DMS53 treated with DMSO at 0.1 percent for 48 hours (cell line): ENCODE results near the gene TMEM181.
"Not testable (repeated sequence)": the region's sequence is repeated elsewhere in the genome, so short reads cannot be mapped to it uniquely, and the experiment has no call there.

Source experiments
- DNase-seq: peaks from one replicate; lab custom pipeline; 2025; ENCODE audit not compliant: unreplicated experiment; lab: John Stamatoyannopoulos, UW

TMEM181 gene

GRCh38 chr6:158635427-158636073 lies 75.7 kb downstream of the TMEM181 start:
- DNase-seq = no peak

- no peak for DNase-seq
Measured at GRCh38 chr6:158636778-158637177, 76.9 kb downstream of the TMEM181 start.

- DNase-seq = no peak
Measured at GRCh38 chr6:158638324-158638854, 78.5 kb downstream of the TMEM181 start.

- no peak for DNase-seq
Measured at GRCh38 chr6:158639056-158639455, 79.2 kb downstream of the TMEM181 start.

- no peak for DNase-seq
Measured at GRCh38 chr6:158640519-158640918, 80.6 kb downstream of the TMEM181 start.

DNA sequence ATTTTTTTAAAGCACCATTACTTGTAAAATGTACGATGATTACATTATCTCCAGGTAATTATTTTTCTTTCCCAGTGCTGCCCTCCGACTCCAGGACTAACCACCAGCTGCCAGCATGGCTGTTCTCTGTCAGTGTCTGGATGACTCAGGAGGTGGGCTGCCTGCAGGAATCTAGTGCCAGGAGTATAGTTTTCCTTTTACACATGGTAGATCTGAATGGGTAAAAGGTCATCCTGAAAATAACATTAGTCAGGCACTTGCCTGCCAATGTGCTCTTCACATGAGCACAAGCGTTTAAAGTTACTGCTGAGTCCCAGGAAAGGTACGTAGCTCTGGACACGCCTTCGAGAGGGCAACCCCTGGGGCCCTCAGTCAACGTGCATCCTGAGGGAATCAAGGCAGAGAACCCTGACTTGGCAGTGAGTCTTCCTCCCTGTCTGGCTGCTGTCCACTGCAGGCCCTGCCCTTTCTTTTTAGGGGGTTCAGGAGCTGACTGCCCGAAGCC lies 82.3 kb downstream of the TMEM181 start:
- DNase-seq = no peak

- DNase-seq = no peak
Measured at GRCh38 chr6:158643836-158644230, 83.9 kb downstream of the TMEM181 start.

- DNase-seq = peak; percentile 76
Measured at GRCh38 chr6:158644231-158645063, 84.6 kb downstream of the TMEM181 start, which contains the start of gene DYNLT1. Gene DYNLT1 (minus strand): TSS chr6:158644743. CDS start chr6:158644708, 35 bp downstream.

DNA sequence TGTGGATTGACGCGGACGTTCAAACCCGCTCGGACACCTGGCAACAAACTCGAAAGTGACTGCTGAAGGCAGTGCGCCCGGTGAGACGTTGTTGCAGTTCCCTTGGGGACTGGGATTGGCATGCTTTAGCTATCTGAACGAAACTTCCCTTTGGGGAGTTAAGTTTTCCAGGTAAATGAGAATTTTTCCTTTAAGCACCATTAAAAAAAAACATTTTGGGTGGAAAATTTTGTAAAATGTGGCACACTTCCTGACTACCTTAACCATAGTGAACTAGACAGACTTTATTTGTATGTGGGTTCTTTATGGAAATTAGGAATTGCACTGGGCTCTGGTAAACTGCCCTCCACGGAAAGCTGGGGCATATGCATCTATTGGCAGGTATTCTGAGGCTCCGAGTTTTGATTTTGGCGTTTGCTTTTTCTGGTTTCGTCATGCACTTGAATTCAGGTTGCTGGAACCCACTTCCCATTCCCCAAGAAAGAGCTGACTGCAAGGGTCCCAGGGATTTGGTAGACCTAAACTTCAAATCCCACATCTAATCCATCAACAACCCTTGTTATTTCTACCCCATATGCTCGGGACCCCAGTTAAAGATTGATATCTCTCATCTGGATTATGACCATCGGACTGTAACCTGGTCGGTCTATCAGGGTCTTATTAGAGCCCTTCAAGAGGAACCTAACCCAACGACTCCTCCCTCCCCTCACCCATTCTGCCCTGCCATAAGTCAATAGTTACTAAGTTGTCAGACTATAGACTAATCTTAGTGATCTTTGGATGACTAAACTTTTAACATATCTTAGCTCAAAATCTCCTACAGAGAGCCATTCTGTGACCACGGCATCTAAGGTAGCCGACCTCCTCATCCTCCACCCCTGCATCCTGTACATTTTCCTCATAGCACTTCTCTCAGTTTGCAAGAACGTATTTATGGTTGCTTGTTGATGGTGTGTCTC lies 85.5 kb downstream of the TMEM181 start:
- DNase-seq = no peak

GRCh38 chr6:158646023-158646910 lies 86.4 kb downstream of the TMEM181 start:
- DNase-seq = no peak

GRCh38 chr6:158647501-158647900 lies 87.6 kb downstream of the TMEM181 start:
- no peak for DNase-seq

- DNase-seq = no peak
Measured at GRCh38 chr6:158648682-158649131, 88.8 kb downstream of the TMEM181 start.

DNA sequence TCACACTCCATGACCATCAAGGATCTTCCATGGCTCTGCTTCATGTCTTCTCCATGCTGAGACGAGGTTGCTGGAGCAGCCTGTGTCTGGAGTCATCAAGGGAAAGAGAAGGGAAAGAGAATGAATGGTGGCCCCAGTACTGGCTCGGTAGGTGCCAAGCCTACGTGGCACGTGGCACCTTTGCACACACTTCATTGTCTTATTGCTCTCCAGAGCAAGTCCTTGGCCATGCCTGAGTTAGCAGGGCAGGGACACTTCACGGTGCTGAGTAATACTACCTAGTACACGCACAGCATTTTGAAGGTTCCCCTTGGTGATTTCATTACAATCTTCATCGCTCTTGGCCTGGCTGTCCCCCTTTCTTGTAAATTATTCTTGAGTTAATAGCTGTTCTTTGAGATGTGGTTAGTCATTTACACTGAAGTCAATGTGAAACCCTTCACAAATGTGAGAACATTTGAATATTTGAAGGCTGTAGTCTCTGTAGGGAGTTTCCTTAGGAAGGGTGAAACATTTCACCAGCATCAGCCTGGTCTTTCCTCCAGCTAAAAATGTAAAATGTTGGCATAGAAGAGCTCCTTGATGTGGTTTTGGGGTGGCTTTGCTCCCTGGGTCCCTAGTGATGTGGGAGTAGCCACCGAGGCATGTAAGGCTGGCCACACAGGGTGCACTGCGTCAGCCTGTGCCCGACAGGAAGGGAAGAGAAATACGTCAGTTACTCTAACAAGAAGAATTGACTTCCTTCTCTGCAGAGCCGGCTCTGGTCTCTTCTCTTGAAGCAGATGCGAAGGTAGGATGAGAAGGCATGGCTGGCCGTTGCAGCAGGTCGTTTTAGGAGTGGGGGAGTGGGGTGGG lies 89.6 kb downstream of the TMEM181 start, which contains the start of gene SYTL3:
Gene SYTL3, plus strand, starts transcription at position 766 of the 855 bp plus-strand sequence. CDS start 13,215 bp downstream, outside the sequence.
- peak; percentile 61 for DNase-seq

- DNase-seq = not testable (repeated sequence)
Measured at GRCh38 chr6:158651981-158652737, 92.3 kb downstream of the TMEM181 start.

GRCh38 chr6:158653577-158654354 lies 93.9 kb downstream of the TMEM181 start:
- DNase-seq = no peak

DNA sequence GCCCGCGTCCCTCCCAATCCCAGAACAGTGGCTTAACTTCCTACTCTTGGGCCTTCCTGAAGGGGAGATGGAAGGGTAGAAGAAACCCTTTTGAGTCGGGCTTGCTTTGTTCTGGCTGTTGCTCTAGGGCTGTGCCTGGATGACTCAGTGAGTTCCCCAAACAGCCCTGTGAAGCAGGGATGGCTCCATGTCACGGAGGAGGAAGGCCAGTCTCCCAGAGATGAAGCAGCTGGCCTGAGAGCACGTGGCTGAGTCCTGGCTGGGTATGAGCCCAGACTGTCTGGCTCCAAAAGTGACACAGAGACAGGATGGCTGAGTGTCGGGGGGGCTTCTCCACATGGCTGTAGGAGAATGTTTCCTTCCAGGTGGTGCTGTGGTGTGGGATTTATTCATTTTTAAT lies 94.6 kb downstream of the TMEM181 start:
- DNase-seq = peak; percentile 42

GRCh38 chr6:158654960-158655489 lies 95.1 kb downstream of the TMEM181 start:
- peak; percentile 58 for DNase-seq
